ENCODE data around the gene RPGRIP1.
A peak's percentile ranks its signal among the peaks of the same experiment; 100 is the strongest.
"Not testable (repeated sequence)": the region's sequence is repeated elsewhere in the genome, so short reads cannot be mapped to it uniquely, and the experiment has no call there.

The RPGRIP1 gene

GRCh38 chr14:21279783-21280182, at the start of gene RPGRIP1:
Gene RPGRIP1, plus strand, starts transcription at chr14:21280083. Its CDS starts 7,894 bp downstream, at chr14:21287977.
- no peak for DNase-seq (ENCODE audit: low spot score)

DNA sequence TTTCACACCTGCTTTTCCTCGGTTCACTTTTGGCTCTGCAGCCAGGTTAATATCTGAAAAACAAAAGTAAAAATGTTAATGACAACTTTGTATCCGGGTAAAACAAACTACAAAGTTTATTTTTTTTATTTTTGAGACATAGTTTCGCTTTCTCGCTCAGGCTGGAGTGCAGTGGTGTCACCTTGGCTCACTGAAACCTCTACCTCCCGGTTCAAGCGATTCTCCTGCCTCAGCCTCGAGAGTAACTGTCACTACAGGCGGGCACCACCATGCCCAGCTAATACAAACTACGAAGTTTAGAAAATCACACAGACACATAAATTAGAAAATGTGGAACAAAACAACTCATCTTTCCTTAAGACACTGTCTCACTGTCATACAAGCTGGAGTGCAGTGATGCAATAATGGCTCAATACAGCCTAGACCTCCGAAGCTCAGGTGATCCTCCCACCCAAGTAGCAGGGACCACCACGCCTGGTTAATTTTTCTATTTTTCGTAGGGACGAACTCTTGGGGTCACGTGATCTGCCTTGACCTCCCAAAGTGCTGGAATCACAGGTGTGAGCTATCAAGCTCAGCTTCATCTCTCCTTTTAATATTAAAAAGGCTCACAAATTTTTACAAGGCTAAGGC, 48.7 kb upstream of the RPGRIP1 start:
- no peak for DNase-seq (ENCODE audit: low spot score)

- DNase-seq (ENCODE audit: low spot score), result no peak
Observed at GRCh38 chr14:21233457-21234076, 46.3 kb upstream of the RPGRIP1 start.

- DNase-seq (ENCODE audit: low spot score), result no peak
Observed at GRCh38 chr14:21234112-21234511, 45.8 kb upstream of the RPGRIP1 start.

GRCh38 chr14:21236948-21237797, 42.7 kb upstream of the RPGRIP1 start:
- no peak for DNase-seq (ENCODE audit: low spot score)

- no peak for DNase-seq (ENCODE audit: low spot score)
Observed at GRCh38 chr14:21238823-21239518, 40.9 kb upstream of the RPGRIP1 start.

- no peak for DNase-seq (ENCODE audit: low spot score)
Observed at GRCh38 chr14:21240417-21240816, 39.5 kb upstream of the RPGRIP1 start.

GRCh38 chr14:21241218-21241819, 38.6 kb upstream of the RPGRIP1 start:
- DNase-seq (ENCODE audit: low spot score), result no peak

DNA sequence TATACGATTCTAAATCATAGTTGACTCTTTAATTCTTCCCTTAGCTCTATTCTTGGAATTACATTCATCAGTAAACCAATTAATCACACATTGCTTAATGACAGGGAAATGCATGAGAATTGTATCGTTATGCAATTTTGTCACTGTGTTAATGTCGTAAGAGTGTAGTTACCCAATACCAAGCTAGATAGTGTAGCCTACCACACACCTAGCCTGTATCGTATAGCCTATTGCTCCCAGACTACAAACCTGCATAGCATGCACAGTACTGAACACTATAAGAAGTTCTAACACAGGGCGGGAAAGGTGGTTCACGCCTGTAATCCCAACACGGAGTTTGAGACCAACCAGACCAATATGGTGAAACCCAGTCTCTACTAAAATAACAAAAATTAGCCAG, 35.3 kb upstream of the RPGRIP1 start:
- peak; percentile 23 for DNase-seq (ENCODE audit: low spot score)

DNA sequence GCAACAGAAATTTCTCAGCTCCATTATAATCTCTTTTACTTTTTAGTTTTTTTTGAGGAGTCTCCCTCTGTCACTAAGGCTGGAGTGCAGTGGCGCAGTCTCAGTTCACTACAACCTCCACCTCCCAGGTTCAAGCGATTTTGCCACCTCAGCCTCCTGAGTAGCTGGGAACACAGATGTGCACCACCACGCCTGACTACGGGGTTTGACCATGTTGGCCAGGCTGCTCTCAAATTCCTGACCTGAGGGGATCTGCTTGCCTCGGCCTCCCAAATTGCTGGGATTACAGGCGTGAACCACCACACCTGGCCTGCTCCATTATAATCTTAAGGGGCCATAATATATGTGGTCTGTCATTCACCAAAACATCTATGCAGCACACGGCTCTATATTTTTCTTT, 34.1 kb upstream of the RPGRIP1 start:
- no peak for DNase-seq (ENCODE audit: low spot score)

DNA sequence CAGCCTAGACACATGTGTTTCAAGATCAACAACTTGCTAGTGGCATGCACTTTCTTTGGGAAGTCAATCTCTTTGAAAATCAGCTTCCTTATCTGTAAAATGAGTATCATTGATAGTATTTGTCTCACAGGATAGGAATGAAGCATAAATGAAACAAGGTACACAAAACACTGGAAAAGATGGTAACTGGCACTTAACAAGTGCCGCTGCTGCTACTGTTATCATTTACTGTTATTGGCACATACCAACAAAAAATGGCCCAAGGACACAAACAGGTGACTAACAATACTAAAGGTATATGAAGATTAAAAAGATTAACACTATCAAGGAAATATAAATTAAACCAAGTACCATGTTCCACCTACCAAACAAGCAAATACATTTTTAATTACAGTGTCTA, 31.5 kb upstream of the RPGRIP1 start:
- DNase-seq (ENCODE audit: low spot score), result no peak

DNA sequence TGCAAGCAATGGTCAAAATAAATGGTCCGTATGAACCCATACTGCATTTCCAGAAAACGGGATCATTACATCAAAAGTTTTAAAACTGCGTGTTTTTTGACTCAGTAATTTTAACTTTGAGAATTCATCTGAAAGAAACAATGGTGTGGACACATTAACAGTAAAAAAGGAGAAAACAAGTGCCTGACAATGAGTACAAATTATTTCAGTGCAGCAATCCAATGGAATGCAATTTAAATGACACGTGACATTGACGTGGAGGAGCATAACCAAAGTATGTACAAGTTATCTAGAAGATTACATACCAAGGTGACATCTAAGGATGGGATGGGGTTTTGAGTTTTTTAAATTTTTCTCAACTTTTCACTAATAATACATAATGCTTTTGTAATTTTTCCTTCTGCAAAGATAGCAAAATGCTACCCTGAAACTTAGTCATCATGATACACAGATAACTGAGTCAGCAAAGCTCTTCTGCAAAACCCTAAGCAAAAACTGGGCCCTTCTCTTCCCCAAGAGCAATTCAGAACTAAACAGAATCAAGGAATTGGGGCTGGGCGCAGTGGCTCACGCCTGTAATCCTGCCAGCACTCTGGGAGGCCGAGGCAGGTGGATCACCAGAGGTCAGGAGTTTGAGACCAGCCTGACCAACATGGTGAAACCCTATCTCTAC, 31.0 kb upstream of the RPGRIP1 start:
- DNase-seq (ENCODE audit: low spot score), result no peak

- no peak for DNase-seq (ENCODE audit: low spot score)
Observed at GRCh38 chr14:21251215-21251614, 28.7 kb upstream of the RPGRIP1 start.

DNA sequence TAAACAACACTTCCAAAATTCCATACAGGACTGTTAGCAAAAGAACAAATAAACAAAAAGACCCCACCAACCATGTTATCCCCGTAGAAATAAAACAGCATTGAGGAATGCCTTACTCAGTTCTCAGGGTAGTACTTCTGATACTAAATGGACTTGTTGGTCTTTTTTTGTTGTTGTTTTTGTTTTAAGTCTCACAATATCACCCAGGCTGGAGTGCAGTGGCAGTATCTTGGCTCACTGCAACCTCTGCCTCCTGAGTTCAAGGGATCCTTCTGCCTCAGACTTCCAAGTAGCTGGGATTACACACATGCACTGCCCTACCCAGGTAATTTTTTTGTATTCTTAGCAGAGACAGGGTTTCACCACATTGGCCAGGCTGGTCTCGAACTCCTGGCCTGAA, 27.7 kb upstream of the RPGRIP1 start:
- DNase-seq (ENCODE audit: low spot score), result no peak

GRCh38 chr14:21255385-21256101, 24.3 kb upstream of the RPGRIP1 start:
- DNase-seq (ENCODE audit: low spot score), result no peak

- DNase-seq (ENCODE audit: low spot score), result not testable (repeated sequence)
Observed at GRCh38 chr14:21256102-21256447, 23.8 kb upstream of the RPGRIP1 start.

- DNase-seq (ENCODE audit: low spot score), result no peak
Observed at GRCh38 chr14:21256539-21257393, 23.1 kb upstream of the RPGRIP1 start.

GRCh38 chr14:21257394-21257909, 22.4 kb upstream of the RPGRIP1 start:
- DNase-seq (ENCODE audit: low spot score), result no peak

DNA sequence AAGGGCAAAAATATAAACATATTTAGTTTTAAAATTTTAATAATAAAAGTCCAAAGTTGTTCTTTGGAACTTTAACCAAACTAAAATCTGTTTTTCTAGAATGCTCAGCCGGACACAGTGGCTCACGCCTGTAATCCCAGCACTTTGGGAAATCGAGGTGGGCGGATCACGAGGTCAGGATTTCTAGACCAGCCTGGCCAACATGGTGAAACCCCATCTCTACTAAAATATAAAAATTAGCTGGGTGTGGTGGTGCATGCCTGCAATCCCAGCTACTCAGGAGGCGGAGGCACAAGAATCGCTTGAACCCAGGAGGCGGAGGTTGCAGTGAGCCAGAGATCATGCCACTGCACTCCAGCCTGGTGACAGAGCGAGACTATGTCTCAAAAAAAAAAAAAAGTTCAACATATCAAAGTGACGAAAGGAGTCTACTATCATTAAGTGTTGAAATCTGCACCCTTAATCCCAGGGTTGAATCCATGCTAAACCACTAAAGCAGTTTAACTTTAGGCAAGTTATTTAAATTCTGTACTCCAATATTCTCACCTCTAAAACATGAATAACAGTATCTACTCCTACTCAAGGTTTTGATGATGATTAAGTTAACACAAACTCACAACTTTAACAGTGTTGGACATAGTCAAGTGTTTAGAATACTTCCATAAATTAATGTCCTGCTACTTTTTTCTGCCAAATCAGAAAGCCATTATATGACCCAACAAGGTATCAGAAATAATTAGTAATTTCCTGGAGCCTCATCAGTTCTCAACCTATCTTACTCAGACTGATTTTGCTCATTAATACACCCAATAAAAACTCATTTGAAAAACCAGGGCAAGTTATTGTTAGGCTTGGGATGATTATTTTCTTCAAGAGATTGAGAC, 21.6 kb upstream of the RPGRIP1 start:
- no peak for DNase-seq (ENCODE audit: low spot score)

Data from HuH-7 (cell line).